ENCODE measurements around the gene LRMDA.

LRMDA gene

GRCh38 chr10:75826846-75827245 is 395.4 kb downstream of the LRMDA start:
- Histone ChIP-seq H3K9me3 (ENCODE audit: insufficient read depth, low read depth, low read length) (no peaks in the 10 kb centered on the region), H3K79me2 (ENCODE audit: insufficient read depth, low read length) (no peaks in the 10 kb centered on the region), H3K4me1 (ENCODE audit: insufficient read depth, low read length, poor library complexity, severe bottlenecking) (no peaks in the 10 kb centered on the region)

GRCh38 chr10:75827587-75828021 is 396.2 kb downstream of the LRMDA start:
- no peaks in the 10 kb centered on the region for H3K4me1 ChIP-seq (ENCODE audit: insufficient read depth, low read length, poor library complexity, severe bottlenecking)
- H2AFZ ChIP-seq (ENCODE audit: low read length): no peak overlapping the region
- no peaks in the 10 kb centered on the region for H3K9me3 ChIP-seq (ENCODE audit: insufficient read depth, low read depth, low read length)
- H3K27me3 ChIP-seq (ENCODE audit: insufficient read depth, low read length, poor library complexity, severe bottlenecking): no peaks in the 10 kb centered on the region
- no peaks in the 10 kb centered on the region for H4K20me1 ChIP-seq (ENCODE audit: insufficient read depth, low read length, poor library complexity, severe bottlenecking)
- H3K9me2 ChIP-seq (replicated peaks; ENCODE audit: low read depth, low read length): no peaks in the 10 kb centered on the region
- no peak overlapping the region for H3K4me2 ChIP-seq (ENCODE audit: low read depth, low read length, poor library complexity, severe bottlenecking)
- no peaks in the 10 kb centered on the region for H3K79me2 ChIP-seq (ENCODE audit: insufficient read depth, low read length)
- H3K36me3 ChIP-seq (ENCODE audit: insufficient read depth, low read length): no peaks in the 10 kb centered on the region
- TF ChIP-seq EZH2phosphoT487 (IDR thresholded peaks at IDR 0.05; ENCODE audit: borderline replicate concordance): no peak
- no peak for TF ChIP-seq CTCF (conservative IDR thresholded peaks at IDR 0.05; ENCODE audit: low read length)
- H3K9ac ChIP-seq (ENCODE audit: low read depth, low read length, poor library complexity, severe bottlenecking): no peak overlapping the region
- no peak overlapping the region for H3K4me3 ChIP-seq (ENCODE audit: low read length, poor library complexity, severe bottlenecking)
- no peaks in the 10 kb centered on the region for H3F3A ChIP-seq (ENCODE audit: low read depth)

More at GRCh38 chr10:75826846-75827245, 395.4 kb downstream of the LRMDA start:
- no peaks in the 10 kb centered on the region for H3F3A ChIP-seq (ENCODE audit: low read depth)
- H3K4me3 ChIP-seq (ENCODE audit: low read length, poor library complexity, severe bottlenecking): no peak overlapping the region
- TF ChIP-seq CTCF (conservative IDR thresholded peaks at IDR 0.05; ENCODE audit: low read length) (no peak), EZH2phosphoT487 (IDR thresholded peaks at IDR 0.05; ENCODE audit: borderline replicate concordance) (no peak)
- no peaks in the 10 kb centered on the region for H3K36me3 ChIP-seq (ENCODE audit: insufficient read depth, low read length)
- H4K20me1 ChIP-seq (ENCODE audit: insufficient read depth, low read length, poor library complexity, severe bottlenecking): no peaks in the 10 kb centered on the region
- no peak overlapping the region for H2AFZ ChIP-seq (ENCODE audit: low read length)
- H3K9me2 ChIP-seq (replicated peaks; ENCODE audit: low read depth, low read length): no peaks in the 10 kb centered on the region
- H3K9ac ChIP-seq (ENCODE audit: low read depth, low read length, poor library complexity, severe bottlenecking): no peak overlapping the region
- no peak overlapping the region for H3K4me2 ChIP-seq (ENCODE audit: low read depth, low read length, poor library complexity, severe bottlenecking)
- no peaks in the 10 kb centered on the region for H3K27me3 ChIP-seq (ENCODE audit: insufficient read depth, low read length, poor library complexity, severe bottlenecking)

- no peak for TF ChIP-seq CTCF (conservative IDR thresholded peaks at IDR 0.05; ENCODE audit: low read length)
- Histone ChIP-seq H3K9me3 (ENCODE audit: insufficient read depth, low read depth, low read length) (no peaks in the 10 kb centered on the region), H3K79me2 (ENCODE audit: insufficient read depth, low read length) (no peaks in the 10 kb centered on the region), H4K20me1 (ENCODE audit: insufficient read depth, low read length, poor library complexity, severe bottlenecking) (no peaks in the 10 kb centered on the region), H3K4me3 (ENCODE audit: low read length, poor library complexity, severe bottlenecking) (no peak overlapping the region), H3K9me2 (replicated peaks; ENCODE audit: low read depth, low read length) (no peaks in the 10 kb centered on the region), H3K36me3 (ENCODE audit: insufficient read depth, low read length) (no peaks in the 10 kb centered on the region), H3K9ac (ENCODE audit: low read depth, low read length, poor library complexity, severe bottlenecking) (no peak overlapping the region), H2AFZ (ENCODE audit: low read length) (no peak overlapping the region), H3F3A (ENCODE audit: low read depth) (no peaks in the 10 kb centered on the region), H3K27me3 (ENCODE audit: insufficient read depth, low read length, poor library complexity, severe bottlenecking) (no peaks in the 10 kb centered on the region), H3K4me1 (ENCODE audit: insufficient read depth, low read length, poor library complexity, severe bottlenecking) (no peaks in the 10 kb centered on the region), H3K4me2 (ENCODE audit: low read depth, low read length, poor library complexity, severe bottlenecking) (no peak overlapping the region)
These were observed 397.0 kb downstream of the LRMDA start for GRCh38 chr10:75828413-75828812.

Measured in Loucy (cell line).